GF-D8 (cell line): ENCODE results near the gene AEN.
"Not testable (repeated sequence)": the region's sequence is repeated elsewhere in the genome, so short reads cannot be mapped to it uniquely, and the experiment has no call there.

Source experiments
- DNase-seq: peaks from one replicate; lab custom pipeline; 2025; lab: John Stamatoyannopoulos, UW

Gene AEN

DNA sequence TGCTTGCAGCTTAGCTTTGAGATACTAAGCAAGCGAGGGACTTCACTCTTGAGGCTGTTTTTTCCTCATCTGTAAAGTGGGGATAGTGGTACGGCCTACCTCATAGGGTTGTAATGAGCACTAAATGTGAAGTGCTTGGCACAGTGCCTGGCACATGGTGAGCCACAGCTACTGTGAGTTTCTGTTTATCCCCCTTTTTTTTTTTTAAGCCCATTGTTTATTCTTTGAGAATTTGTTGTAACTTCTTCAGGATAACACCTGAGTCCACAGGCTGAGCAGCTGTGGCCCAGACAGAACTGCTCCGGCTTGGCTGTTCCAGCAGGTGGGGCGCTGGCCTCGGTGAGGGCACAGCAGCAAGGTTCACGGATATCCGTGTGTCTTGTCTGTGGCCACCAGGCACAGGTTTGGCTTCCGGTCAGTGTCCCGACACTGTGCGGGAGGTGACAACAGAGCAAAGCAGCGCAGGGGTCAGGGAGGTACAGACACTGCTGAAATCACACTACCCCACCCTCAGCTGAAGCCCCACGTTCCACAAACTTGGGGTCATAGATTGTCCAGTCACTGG lies 10.4 kb downstream of the AEN start:
- DNase-seq, result no peak

GRCh38 chr15:88632797-88633196 lies 11.7 kb downstream of the AEN start:
- not testable (repeated sequence) for DNase-seq

GRCh38 chr15:88634449-88634848 lies 13.3 kb downstream of the AEN start:
- DNase-seq, result no peak

DNA sequence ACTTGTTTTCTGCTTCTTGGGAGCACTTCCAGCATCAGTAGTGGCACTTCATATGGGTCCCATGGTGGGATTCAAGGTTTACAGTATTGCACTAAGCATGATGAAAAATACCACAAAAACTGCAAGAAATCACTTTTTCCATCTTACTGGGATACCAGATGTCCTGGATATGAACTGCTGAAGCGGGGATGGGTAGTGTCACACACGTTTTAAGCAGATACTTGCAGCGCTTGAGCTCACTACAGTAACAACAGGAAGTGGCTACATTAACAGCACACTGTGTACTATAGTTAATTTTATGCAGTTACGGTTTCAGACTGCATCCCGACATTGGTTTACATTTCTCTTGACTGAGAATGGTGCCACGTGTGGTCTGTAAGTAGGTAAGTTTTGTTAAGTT lies 14.2 kb downstream of the AEN start:
- no peak for DNase-seq

- DNase-seq, result no peak
These were observed 14.9 kb downstream of the AEN start for GRCh38 chr15:88636050-88636449.

GRCh38 chr15:88636654-88637053 lies 15.5 kb downstream of the AEN start:
- no peak for DNase-seq

GRCh38 chr15:88637436-88637835 lies 16.3 kb downstream of the AEN start:
- no peak for DNase-seq

GRCh38 chr15:88637841-88638625 lies 16.9 kb downstream of the AEN start:
- no peak for DNase-seq

- no peak for DNase-seq
These were observed 17.7 kb downstream of the AEN start, which contains the start of gene ISG20 for GRCh38 chr15:88638626-88639372. Gene ISG20 (plus strand): TSS chr15:88639016. CDS start chr15:88639367, 351 bp downstream.

- DNase-seq, result no peak
These were observed 20.9 kb downstream of the AEN start for GRCh38 chr15:88641959-88642452.

GRCh38 chr15:88642514-88642913 lies 21.4 kb downstream of the AEN start:
- not testable (repeated sequence) for DNase-seq

DNA sequence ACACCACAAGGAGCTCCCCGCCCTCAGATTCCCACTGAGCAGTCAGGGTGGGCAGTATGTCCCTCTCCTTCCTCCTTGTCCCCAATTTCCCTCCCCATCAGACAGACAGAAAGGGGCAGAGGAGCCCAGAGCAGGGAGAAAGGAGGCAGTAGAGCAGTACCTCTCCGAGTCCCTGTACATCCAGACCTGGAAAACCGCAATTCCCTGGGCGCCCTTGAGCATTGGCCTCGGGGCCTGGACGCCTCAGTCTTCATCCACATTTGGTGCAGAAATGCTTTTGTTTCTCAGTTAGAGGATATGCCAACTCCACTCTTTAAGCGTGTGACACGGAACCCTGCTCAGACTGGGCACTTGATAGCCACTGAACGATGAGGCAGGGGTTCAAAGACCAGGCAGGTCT lies 23.6 kb downstream of the AEN start:
- no peak for DNase-seq

DNA sequence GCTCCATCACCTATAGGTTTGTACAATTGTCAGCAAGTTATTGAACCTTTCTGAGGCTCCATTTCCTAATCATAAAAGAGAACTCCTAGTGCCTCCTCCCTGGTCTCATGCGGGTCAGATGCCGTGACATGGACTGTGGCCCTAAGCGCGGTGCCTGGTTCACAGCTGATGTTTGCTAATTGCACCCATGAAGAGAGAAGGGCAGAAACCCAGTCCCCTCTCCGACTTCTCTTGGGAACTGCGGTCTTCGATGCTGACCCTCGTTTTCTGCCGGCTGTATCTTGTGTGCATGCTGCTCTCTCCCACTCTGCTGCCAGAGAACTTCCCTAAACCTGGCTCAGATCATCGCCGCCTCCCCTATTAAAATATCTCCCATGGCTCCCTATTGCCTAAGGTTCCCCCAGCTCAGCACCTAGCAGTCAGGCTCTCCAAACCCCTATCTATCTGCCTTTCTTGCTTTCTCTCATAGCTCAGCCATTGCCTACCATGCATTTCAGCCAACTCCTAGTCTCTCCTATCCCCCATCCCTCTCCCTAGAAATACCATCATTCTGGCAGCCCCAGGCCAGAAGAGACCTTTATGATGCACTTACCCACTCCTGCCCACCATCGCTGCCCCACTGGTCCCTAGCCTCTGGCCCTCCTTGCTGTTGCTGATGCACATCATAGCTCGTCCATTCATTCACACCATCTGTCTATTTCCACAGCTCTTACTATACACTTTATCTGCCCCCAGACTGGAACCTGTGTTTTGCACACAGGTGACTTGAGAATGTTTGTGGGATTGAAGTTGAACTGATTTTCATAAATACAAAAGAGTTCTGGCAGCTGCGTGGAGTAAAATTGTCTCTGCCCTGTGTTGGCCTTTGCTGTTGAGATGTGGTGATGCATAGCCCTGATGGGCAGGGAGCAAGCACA lies 24.3 kb downstream of the AEN start:
- DNase-seq, result no peak

DNA sequence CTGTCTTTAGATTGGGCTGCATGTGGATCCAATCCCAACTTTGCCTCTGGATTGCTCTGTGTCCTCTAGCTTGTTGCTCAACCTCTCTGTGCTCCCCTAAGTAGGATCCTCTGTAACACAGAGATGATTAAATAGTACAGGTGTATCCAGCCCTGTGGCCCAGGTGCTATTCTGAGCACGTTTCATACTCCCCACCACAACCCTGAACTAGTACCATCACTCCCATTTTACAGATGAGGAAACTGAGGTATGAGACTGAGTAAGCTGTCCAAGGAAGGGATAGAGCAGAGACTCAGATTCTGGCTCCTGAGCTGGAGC lies 24.9 kb downstream of the AEN start:
- no peak for DNase-seq

- DNase-seq, result no peak
These were observed 25.8 kb downstream of the AEN start for GRCh38 chr15:88646951-88647350.

- no peak for DNase-seq
These were observed 26.4 kb downstream of the AEN start for GRCh38 chr15:88647351-88648105.

GRCh38 chr15:88648357-88649214 lies 27.4 kb downstream of the AEN start:
- no peak for DNase-seq

GRCh38 chr15:88649286-88649733 lies 28.2 kb downstream of the AEN start:
- DNase-seq, result no peak

GRCh38 chr15:88649753-88650551 lies 28.8 kb downstream of the AEN start:
- DNase-seq, result no peak
